ENCODE measurements around the gene GIMAP7.

GIMAP7 gene

DNA sequence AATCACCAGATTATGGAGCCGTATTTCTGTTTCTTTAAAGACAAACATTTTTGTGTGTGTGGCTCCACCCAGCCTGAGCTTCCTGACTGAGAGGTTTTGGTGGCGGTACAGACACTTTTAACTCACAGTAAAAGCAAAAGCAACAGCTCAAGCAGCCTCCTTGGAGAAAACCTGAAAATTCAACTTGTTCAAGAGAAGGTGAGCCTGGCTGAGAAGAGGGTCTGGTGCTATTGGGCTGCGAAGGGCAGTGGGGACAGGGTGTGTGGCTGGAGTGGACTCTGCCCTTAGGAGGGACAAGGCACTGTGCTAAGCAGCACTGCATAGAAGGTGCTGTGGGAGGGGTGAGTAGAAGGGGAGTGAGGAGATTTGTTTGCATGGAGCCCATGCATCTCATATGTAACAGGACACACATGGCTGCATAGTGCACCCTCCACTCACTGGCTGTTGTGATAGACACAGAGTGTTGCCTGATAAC lies at the start of gene GIMAP7:
Gene GIMAP7 (plus strand): TSS at position 125 of the 475 bp plus-strand sequence. CDS start 5,103 bp downstream, outside the sequence.
- in situ Hi-C loops (cut with HindIII; ENCODE audit: low sequenced_read_pairs): no loop called here
- DNase-seq (ENCODE audit: low read depth): no peak
- H3K4me3 ChIP-seq (ENCODE audit: low read depth, low read length): no peak within 1 kb of the TSS
- TF ChIP-seq, protein P1, sequence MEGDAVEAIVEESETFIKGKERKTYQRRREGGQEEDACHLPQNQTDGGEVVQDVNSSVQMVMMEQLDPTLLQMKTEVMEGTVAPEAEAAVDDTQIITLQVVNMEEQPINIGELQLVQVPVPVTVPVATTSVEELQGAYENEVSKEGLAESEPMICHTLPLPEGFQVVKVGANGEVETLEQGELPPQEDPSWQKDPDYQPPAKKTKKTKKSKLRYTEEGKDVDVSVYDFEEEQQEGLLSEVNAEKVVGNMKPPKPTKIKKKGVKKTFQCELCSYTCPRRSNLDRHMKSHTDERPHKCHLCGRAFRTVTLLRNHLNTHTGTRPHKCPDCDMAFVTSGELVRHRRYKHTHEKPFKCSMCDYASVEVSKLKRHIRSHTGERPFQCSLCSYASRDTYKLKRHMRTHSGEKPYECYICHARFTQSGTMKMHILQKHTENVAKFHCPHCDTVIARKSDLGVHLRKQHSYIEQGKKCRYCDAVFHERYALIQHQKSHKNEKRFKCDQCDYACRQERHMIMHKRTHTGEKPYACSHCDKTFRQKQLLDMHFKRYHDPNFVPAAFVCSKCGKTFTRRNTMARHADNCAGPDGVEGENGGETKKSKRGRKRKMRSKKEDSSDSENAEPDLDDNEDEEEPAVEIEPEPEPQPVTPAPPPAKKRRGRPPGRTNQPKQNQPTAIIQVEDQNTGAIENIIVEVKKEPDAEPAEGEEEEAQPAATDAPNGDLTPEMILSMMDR (IDR thresholded peaks at IDR 0.05; ENCODE audit: low read depth, low read length, missing control alignments): no peak

DNA sequence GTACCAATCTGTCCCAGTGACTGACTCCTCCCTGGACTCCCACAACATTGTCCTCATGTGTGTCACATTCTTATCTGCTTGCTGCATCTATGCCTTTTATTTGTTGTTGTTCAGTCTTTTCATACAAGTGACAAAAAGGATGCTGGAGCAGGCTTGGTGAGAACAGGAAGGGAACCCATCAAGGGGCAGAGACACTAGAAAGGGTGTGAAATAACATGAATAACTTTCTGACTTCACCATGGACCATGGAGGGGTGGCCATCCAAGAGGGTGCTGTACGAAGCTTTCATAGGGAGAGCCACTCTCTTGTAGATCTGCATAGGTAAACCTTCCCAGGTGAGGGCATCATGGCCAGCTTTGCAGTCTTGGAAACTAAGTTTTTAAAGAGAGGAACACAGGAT lies 49.7 kb upstream of the GIMAP7 start:
- TF ChIP-seq, protein P1 (IDR thresholded peaks at IDR 0.05; ENCODE audit: low read depth, low read length, missing control alignments): no peak
- DNase-seq (ENCODE audit: low read depth): no peak
- H3K4me3 ChIP-seq (ENCODE audit: low read depth, low read length): no peak overlapping the region
- in situ Hi-C loops (cut with HindIII; ENCODE audit: low sequenced_read_pairs): no loop called here

DNA sequence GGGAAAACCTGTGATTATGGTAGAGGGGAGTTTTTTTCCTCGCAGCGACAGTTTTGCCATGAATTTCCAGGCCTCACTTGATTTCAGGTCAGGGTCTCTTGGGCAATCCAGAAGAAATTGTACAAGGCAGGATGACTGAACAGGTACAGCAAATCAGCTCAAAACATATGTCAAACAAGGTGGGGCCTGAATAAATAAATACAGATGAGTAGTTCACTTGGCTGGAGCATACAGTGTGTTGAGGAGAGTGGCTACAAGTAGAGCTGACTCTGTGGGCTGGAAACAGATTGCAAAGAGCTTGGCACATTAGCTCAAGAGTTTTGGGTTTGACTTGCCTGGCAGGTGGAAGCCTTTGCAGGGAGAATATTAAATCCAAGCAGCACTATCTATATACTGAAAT lies 49.3 kb upstream of the GIMAP7 start:
- no peak overlapping the region for H3K4me3 ChIP-seq (ENCODE audit: low read depth, low read length)
- TF ChIP-seq, protein P1 (IDR thresholded peaks at IDR 0.05; ENCODE audit: low read depth, low read length, missing control alignments): no peak
- in situ Hi-C loops (cut with HindIII; ENCODE audit: low sequenced_read_pairs): no loop called here
- DNase-seq (ENCODE audit: low read depth): no peak

DNA sequence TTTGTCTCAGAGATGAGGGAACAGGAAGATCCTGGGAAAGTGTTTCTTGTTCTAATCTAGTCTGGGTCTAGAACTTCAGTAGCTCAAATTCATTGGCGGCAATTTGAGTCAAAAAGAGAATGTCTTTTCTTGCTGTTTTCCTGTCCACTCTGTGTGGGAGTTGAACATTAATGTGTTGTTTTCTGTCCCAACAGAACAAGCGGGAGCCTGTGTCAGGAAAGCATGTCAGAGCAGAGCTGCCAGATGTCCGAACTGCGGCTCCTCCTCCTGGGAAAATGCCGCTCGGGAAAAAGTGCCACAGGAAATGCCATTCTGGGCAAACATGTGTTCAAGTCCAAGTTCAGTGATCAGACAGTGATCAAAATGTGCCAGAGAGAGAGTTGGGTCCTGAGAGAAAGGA lies 48.2 kb upstream of the GIMAP7 start:
- no peak for DNase-seq (ENCODE audit: low read depth)
- in situ Hi-C loops (cut with HindIII; ENCODE audit: low sequenced_read_pairs): no loop called here
- H3K4me3 ChIP-seq (ENCODE audit: low read depth, low read length): no peak overlapping the region
- TF ChIP-seq, protein P1 (IDR thresholded peaks at IDR 0.05; ENCODE audit: low read depth, low read length, missing control alignments): no peak

DNA sequence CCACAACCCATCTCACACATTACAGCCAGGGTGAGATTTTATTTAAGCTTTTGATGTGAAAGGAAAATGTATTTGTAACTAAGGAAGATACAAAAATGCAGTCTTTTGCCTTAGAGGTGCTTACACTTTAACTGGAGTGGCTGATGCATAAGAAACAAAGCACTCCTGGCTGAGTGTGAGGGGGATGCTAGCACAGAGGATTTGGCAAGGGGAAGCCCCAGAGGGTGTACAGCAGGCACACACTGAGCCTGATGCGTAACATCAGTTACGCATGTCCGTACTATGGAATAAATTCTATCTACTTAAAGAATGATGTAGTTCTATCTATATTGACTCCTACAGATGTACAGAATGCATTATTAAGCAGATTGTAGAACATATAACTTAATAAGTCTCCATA lies 46.4 kb upstream of the GIMAP7 start:
- TF ChIP-seq, protein P1 (IDR thresholded peaks at IDR 0.05; ENCODE audit: low read depth, low read length, missing control alignments): no peak
- DNase-seq (ENCODE audit: low read depth): no peak
- in situ Hi-C loops (cut with HindIII; ENCODE audit: low sequenced_read_pairs): no loop called here
- no peak overlapping the region for H3K4me3 ChIP-seq (ENCODE audit: low read depth, low read length)

DNA sequence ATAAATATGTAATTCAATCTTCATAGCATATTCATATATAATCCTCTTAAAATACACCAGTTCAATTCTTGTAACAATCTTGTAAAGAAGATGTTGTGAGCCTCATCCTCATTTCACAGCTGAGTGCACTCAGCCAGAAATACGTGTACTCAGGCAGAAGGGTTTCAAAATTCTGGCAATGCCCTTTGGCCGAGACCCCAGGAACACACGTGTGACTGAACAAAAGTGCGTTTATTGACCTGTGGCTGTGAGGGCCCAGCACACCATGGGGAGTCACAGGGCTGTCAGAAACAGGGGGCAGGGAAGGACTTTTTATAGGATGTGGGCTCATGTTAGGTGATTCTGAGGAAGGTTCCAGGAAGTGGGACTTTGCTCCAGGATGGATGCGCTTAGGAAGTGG lies 42.8 kb upstream of the GIMAP7 start:
- no peak overlapping the region for H3K4me3 ChIP-seq (ENCODE audit: low read depth, low read length)
- no peak for DNase-seq (ENCODE audit: low read depth)
- in situ Hi-C loops (cut with HindIII; ENCODE audit: low sequenced_read_pairs): no loop called here
- TF ChIP-seq, protein P1 (IDR thresholded peaks at IDR 0.05; ENCODE audit: low read depth, low read length, missing control alignments): no peak

DNA sequence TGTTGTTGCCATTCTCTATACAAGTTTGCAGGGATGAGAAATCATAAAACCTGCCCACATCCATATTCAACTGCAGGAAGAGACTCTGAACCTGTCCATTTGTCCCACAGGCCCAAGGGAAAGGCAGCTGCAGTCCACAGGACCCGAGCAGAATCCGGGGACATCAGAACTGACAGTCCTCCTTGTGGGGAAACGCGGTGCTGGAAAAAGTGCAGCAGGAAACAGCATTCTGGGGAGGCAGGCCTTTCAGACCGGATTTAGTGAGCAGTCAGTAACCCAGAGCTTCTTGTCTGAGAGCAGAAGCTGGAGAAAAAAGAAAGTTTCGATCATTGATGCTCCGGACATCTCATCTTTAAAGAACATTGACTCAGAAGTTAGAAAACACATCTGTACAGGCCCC lies 40.8 kb upstream of the GIMAP7 start:
- H3K4me3 ChIP-seq (ENCODE audit: low read depth, low read length): no peak overlapping the region
- TF ChIP-seq, protein P1 (IDR thresholded peaks at IDR 0.05; ENCODE audit: low read depth, low read length, missing control alignments): no peak
- in situ Hi-C loops (cut with HindIII; ENCODE audit: low sequenced_read_pairs): no loop called here
- no peak for DNase-seq (ENCODE audit: low read depth)
